Measurements from ENCODE around the gene LGR4. TPM values are rescaled to one million over a fixed set of nuclear protein-coding genes. Genes with fewer than 3 reads are reported as not detected.
"Not testable (repeated sequence)": the region's sequence is repeated elsewhere in the genome, so short reads cannot be mapped to it uniquely, and the experiment has no call there.

Gene LGR4
- total RNA-seq, 1 donor from 2014 or later, result 3.0 TPM

DNA sequence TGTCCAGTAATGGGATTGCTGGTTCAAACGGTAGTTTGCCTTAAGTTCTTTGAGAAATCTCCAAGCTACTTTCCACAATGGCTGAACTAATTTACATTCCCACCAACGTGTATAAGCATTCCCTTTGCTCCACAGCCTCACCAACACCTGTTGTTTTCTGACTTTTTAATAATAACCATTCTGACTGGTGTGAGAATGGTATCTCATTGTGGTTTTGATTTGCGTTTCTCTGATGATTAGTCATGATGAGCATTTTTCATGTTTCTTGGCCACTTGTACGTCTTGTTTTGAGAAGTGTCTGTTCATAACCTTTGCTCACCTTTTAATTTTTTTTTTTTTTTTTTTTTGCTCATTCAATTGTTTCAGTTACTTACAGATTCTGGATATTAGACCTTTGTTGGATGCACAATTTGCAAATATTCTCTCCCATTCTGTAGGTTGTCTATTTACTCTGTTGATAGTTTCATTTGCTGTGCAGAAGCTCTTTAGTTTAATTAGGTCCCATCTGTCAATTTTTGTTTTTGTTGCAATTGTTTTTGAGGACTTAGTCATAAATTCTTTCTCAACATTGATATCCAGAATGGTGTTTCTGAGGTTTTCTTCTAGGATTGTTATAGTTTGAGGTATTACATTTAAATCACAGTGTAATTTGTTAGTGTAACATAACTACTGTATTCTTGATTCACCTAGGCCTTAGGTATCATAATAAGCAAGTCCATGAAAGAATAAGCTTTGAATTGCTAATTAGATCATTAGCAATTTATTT, 142.5 kb downstream of the LGR4 start:
- intact Hi-C loops (cut with micrococcal nuclease), result no loop called here
- ChIA-PET POLR2A (no interaction called here), CTCF (no interaction called here)
- DNase-seq, result no peak
- no peak overlapping the region for H3K27ac Mint-ChIP-seq
- H3K36me3 Mint-ChIP-seq (ENCODE audit: low read depth), result no peaks in the 10 kb centered on the region
- no peaks in the 10 kb centered on the region for H3K9me3 Mint-ChIP-seq
- H3K4me3 Mint-ChIP-seq, result no peak overlapping the region
- no peaks in the 10 kb centered on the region for H3K27me3 Mint-ChIP-seq
- TF ChIP-seq, protein P1, sequence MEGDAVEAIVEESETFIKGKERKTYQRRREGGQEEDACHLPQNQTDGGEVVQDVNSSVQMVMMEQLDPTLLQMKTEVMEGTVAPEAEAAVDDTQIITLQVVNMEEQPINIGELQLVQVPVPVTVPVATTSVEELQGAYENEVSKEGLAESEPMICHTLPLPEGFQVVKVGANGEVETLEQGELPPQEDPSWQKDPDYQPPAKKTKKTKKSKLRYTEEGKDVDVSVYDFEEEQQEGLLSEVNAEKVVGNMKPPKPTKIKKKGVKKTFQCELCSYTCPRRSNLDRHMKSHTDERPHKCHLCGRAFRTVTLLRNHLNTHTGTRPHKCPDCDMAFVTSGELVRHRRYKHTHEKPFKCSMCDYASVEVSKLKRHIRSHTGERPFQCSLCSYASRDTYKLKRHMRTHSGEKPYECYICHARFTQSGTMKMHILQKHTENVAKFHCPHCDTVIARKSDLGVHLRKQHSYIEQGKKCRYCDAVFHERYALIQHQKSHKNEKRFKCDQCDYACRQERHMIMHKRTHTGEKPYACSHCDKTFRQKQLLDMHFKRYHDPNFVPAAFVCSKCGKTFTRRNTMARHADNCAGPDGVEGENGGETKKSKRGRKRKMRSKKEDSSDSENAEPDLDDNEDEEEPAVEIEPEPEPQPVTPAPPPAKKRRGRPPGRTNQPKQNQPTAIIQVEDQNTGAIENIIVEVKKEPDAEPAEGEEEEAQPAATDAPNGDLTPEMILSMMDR (IDR thresholded peaks at IDR 0.05), result no peak
- ATAC-seq (ENCODE audit: low read depth), result no peak
- H3K4me1 Mint-ChIP-seq, result no peaks in the 10 kb centered on the region

DNA sequence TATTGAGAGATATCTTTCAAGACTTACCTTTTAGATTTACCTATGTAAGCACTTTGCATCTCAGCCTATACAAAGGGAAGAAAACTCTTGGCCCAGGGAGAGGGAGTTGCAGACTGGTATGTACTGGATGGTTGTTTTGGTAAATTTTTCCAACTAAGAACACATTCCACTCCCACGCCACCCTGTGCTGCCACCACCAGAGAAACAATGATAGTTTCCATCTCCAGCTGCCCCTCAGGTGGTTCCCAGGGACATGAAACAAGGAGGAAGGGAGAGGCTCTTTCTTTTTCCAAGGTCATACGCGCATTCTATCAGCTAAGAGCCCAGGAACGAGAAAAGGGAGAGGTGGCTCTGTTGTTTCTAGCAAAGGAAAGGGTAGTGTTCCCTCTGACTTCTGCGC, 144.0 kb downstream of the LGR4 start:
- H3K4me3 Mint-ChIP-seq, result no peak overlapping the region

DNA sequence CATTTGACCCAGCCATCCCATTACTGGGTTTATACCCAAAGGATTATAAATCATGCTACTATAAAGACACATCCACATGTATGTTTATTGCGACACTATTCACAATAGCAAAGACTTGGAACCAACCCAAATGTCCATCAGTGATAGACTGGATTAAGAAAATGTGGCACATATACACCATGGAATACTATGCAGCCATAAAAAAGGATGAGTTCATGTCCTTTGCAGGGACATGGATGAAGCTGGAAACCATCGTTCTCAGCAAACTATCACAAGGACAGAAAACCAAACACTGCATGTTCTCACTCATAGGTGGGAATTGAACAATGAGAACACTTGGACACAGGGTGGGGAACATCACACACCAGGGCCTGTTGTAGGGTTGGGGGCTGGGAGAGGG, 145.5 kb downstream of the LGR4 start:
- H3K9me3 Mint-ChIP-seq; DNase-seq; intact Hi-C loops (cut with micrococcal nuclease); H3K4me3 Mint-ChIP-seq; H3K27me3 Mint-ChIP-seq; ATAC-seq (ENCODE audit: low read depth); CTCF ChIA-PET; POLR2A ChIA-PET; H3K27ac Mint-ChIP-seq; H3K4me1 Mint-ChIP-seq; H3K36me3 Mint-ChIP-seq (ENCODE audit: low read depth): not testable (repeated sequence)

More for the DNA sequence above, 144.0 kb downstream of the LGR4 start:
- no peaks in the 10 kb centered on the region for H3K4me1 Mint-ChIP-seq
- H3K36me3 Mint-ChIP-seq (ENCODE audit: low read depth), result no peaks in the 10 kb centered on the region
- no peak overlapping the region for H3K27ac Mint-ChIP-seq
- H3K9me3 Mint-ChIP-seq, result no peaks in the 10 kb centered on the region
- TF ChIP-seq, protein P1 (IDR thresholded peaks at IDR 0.05), result no peak
- intact Hi-C loops (cut with micrococcal nuclease), result no loop called here
- ATAC-seq (ENCODE audit: low read depth), result no peak
- ChIA-PET POLR2A (no interaction called here), CTCF (no interaction called here)
- DNase-seq, result no peak
- H3K27me3 Mint-ChIP-seq, result no peaks in the 10 kb centered on the region

DNA sequence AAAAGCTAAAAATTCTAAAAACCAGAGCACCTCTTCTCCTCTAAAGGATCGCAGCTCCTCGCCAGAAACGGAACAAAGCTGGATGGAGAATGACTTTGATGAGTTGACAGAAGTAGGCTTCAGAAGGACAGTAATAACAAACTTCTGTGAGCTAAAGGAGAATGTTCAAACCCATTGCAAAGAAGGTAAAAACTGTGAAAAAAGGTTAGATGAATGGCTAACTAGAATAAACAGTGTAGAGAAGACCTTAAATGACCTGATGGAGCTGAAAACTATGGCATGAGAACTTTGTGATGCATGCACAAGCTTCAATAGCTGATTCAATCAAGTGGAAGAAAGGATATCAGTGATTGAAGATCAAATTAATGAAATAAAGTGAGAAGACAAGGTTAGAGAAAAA, 150.4 kb downstream of the LGR4 start:
- ATAC-seq (ENCODE audit: low read depth); CTCF ChIA-PET; POLR2A ChIA-PET; H3K4me1 Mint-ChIP-seq; intact Hi-C loops (cut with micrococcal nuclease); H3K4me3 Mint-ChIP-seq; H3K36me3 Mint-ChIP-seq (ENCODE audit: low read depth); DNase-seq; H3K27me3 Mint-ChIP-seq; H3K27ac Mint-ChIP-seq; H3K9me3 Mint-ChIP-seq: not testable (repeated sequence)

DNA sequence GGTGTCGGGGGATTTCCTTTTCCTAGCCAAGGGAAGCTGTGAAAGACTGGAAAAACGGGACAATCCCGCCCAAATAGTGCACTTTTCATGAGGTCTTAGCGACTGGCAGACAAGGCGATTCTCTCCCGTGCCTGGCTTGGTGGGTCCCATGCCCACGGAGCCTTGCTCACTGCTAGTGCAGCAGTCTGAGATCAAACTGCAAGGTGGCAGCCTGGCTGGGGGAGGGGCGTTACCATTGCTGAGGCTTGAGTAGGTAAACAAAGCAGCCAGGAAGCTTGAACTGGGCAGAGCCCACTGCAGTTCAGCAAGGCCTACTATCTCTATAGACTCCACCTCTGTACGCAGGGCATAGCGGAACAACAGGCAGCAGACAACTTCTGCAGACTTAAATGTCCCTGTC, 151.2 kb downstream of the LGR4 start:
- H3K4me3 Mint-ChIP-seq; H3K27me3 Mint-ChIP-seq; ATAC-seq (ENCODE audit: low read depth); H3K27ac Mint-ChIP-seq; DNase-seq; POLR2A ChIA-PET; H3K36me3 Mint-ChIP-seq (ENCODE audit: low read depth); intact Hi-C loops (cut with micrococcal nuclease); H3K4me1 Mint-ChIP-seq; H3K9me3 Mint-ChIP-seq; CTCF ChIA-PET: not testable (repeated sequence)

DNA sequence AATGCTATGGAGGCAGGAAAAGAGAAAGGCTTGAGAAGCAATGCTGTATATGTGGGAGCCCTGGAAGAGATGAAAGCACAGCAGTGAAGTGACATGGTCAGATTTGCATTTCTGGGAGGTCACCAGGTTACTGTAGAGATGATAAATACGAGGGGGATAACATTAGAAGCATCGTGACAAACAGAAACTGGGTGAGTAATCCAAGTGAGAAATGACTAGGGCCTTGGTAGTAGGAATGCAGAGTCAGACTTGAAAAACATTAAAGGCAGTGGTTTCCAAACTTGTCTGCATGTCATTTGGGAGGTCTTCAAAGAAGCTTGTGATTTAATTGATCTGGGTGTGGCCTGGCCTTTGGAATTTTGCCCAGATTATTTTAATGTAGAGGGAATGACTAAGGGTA, 153.5 kb downstream of the LGR4 start:
- Mint-ChIP-seq H3K36me3 (ENCODE audit: low read depth) (no peaks in the 10 kb centered on the region), H3K4me3 (no peak overlapping the region), H3K9me3 (no peaks in the 10 kb centered on the region), H3K27ac (no peak overlapping the region), H3K27me3 (no peaks in the 10 kb centered on the region), H3K4me1 (no peaks in the 10 kb centered on the region)
- ChIA-PET POLR2A (no interaction called here), CTCF (no interaction called here)
- intact Hi-C loops (cut with micrococcal nuclease), result no loop called here
- ATAC-seq (ENCODE audit: low read depth), result no peak
- TF ChIP-seq, protein P1 (IDR thresholded peaks at IDR 0.05), result no peak
- DNase-seq, result no peak

DNA sequence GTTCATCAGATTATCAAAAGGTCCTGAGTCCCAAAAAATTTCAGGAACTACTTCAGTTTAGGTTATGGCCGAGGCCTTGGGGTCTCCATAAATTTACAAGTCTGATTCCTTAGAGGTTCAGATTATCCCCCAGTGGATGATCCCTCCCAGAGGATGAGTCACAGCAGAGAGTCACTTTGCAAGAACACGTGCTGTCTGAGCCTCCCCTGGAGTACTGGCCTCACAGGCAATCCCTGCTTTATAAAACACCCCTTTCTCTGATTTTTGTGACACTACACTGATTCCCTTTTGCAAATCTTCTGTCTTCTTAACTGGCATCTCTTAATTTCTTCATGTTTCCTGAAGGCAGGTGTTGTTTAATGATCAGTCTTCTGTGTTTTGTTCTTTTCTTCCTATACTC, 154.8 kb downstream of the LGR4 start:
- POLR2A ChIA-PET, result no interaction called here
- CTCF ChIA-PET, result no interaction called here
- intact Hi-C loops (cut with micrococcal nuclease), result no loop called here

More for the DNA sequence above, 154.8 kb downstream of the LGR4 start:
- no peaks in the 10 kb centered on the region for H3K9me3 Mint-ChIP-seq
- DNase-seq, result no peak
- no peaks in the 10 kb centered on the region for H3K36me3 Mint-ChIP-seq (ENCODE audit: low read depth)
- TF ChIP-seq, protein P1 (IDR thresholded peaks at IDR 0.05), result no peak
- ATAC-seq (ENCODE audit: low read depth), result no peak
- H3K27ac Mint-ChIP-seq, result no peak overlapping the region
- H3K4me1 Mint-ChIP-seq, result no peaks in the 10 kb centered on the region
- H3K27me3 Mint-ChIP-seq, result no peaks in the 10 kb centered on the region
- no peak overlapping the region for H3K4me3 Mint-ChIP-seq
